Iris pigment epithelial cell (primary cell): ENCODE measurements around the gene SNAPC4.
"Not testable (repeated sequence)": the region's sequence is repeated elsewhere in the genome, so short reads cannot be mapped to it uniquely, and the experiment has no call there.

Source experiments
- DNase-seq: peaks from one replicate; pipeline ENCODE4 v3.0.0-alpha.2; 2011; ENCODE audit warnings: low read depth

The SNAPC4 gene

GRCh38 chr9:136410500-136411287 lies 10.7 kb upstream of the SNAPC4 start, which contains the start of the genes ENTR1 and PMPCA:
ENTR1 (minus strand) TSS chr9:136410614; CDS start chr9:136410397, 217 bp downstream.
PMPCA (plus strand) TSS chr9:136410658; CDS start chr9:136410669, 11 bp downstream.
- peak; percentile 89 for DNase-seq

- DNase-seq, result peak; percentile 58
Observed at GRCh38 chr9:136409557-136410455, 9.8 kb upstream of the SNAPC4 start.

- DNase-seq, result no peak
Observed at GRCh38 chr9:136407911-136408310, 7.9 kb upstream of the SNAPC4 start.

GRCh38 chr9:136407061-136407460 lies 7.1 kb upstream of the SNAPC4 start:
- DNase-seq, result not testable (repeated sequence)

- DNase-seq, result not testable (repeated sequence)
Observed at GRCh38 chr9:136405904-136406303, 5.9 kb upstream of the SNAPC4 start.

GRCh38 chr9:136405481-136405880 lies 5.5 kb upstream of the SNAPC4 start:
- DNase-seq, result no peak

- DNase-seq, result no peak
Observed at GRCh38 chr9:136404801-136405136, 4.8 kb upstream of the SNAPC4 start.

- DNase-seq, result no peak
Observed at GRCh38 chr9:136403915-136404800, 4.2 kb upstream of the SNAPC4 start.

GRCh38 chr9:136403538-136403914 lies 3.6 kb upstream of the SNAPC4 start:
- no peak for DNase-seq

GRCh38 chr9:136402067-136402466 lies 2.1 kb upstream of the SNAPC4 start:
- DNase-seq, result no peak

- no peak for DNase-seq
Observed at GRCh38 chr9:136401173-136401922, 1.4 kb upstream of the SNAPC4 start.

GRCh38 chr9:136399176-136400037 lies 563 bp downstream of the SNAPC4 start:
- DNase-seq, result peak; percentile 34

GRCh38 chr9:136398286-136398685 lies 1.7 kb downstream of the SNAPC4 start:
- no peak for DNase-seq

- DNase-seq, result no peak
Observed at GRCh38 chr9:136397643-136398042, 2.3 kb downstream of the SNAPC4 start.

GRCh38 chr9:136396219-136396515 lies 3.8 kb downstream of the SNAPC4 start:
- no peak for DNase-seq

GRCh38 chr9:136395345-136396218 lies 4.4 kb downstream of the SNAPC4 start:
- DNase-seq, result no peak

GRCh38 chr9:136395020-136395340 lies 5.0 kb downstream of the SNAPC4 start:
- no peak for DNase-seq

- no peak for DNase-seq
Observed at GRCh38 chr9:136394312-136395019, 5.5 kb downstream of the SNAPC4 start.

- no peak for DNase-seq
Observed at GRCh38 chr9:136393531-136393930, 6.4 kb downstream of the SNAPC4 start.
